GM18526 (cell line): ENCODE results near the gene IFT22.

Source experiments
- POLR2A ChIP-seq: IDR thresholded peaks from 3 replicates; pipeline ENCODE4 v1.6.1; 2011; ENCODE audit not compliant: insufficient read length; ENCODE audit errors: extremely low read depth

IFT22 gene

GRCh38 chr7:101285171-101285570 lies 36.4 kb downstream of the IFT22 start:
- TF ChIP-seq POLR2A, result no peak

GRCh38 chr7:101278461-101279292 lies 42.9 kb downstream of the IFT22 start:
- TF ChIP-seq POLR2A, result no peak

GRCh38 chr7:101277155-101277554 lies 44.5 kb downstream of the IFT22 start:
- TF ChIP-seq POLR2A, result no peak

- TF ChIP-seq POLR2A, result no peak
Measured at GRCh38 chr7:101273206-101273605, 48.4 kb downstream of the IFT22 start.

- TF ChIP-seq POLR2A, result no peak
Measured at GRCh38 chr7:101271021-101271420, 50.6 kb downstream of the IFT22 start.

- no peak for TF ChIP-seq POLR2A
Measured at GRCh38 chr7:101269664-101270063, 51.9 kb downstream of the IFT22 start.

- no peak for TF ChIP-seq POLR2A
Measured at GRCh38 chr7:101265622-101266516, 55.7 kb downstream of the IFT22 start.
